ENCODE results near the gene IL18RAP. TPM values are rescaled to one million over a fixed set of nuclear protein-coding genes. Genes with fewer than 3 reads are reported as not detected.

The IL18RAP gene
- total and polyA plus RNA-seq, 2 experiments from 2014 or later = not detected

GRCh38 chr2:102396012-102396411 lies 26.9 kb upstream of the IL18RAP start (continued):
- TF ChIP-seq ZNF462 (CRISPR knock-in tag; IDR thresholded peaks at IDR 0.05) = no peak

- peak; percentile 30 for DNase-seq (ENCODE audit: low spot score)
- TF ChIP-seq NANOG (IDR thresholded peaks at IDR 0.05; ENCODE audit: borderline replicate concordance) (no peak), JUNB (IDR thresholded peaks at IDR 0.05; ENCODE audit: unreplicated experiment) (no peak), ETS1 (IDR thresholded peaks at IDR 0.05) (no peak), REST (IDR thresholded peaks at IDR 0.05; ENCODE audit: unreplicated experiment) (no peak), ZNF462 (CRISPR knock-in tag; IDR thresholded peaks at IDR 0.05) (no peak)
These were observed 25.8 kb upstream of the IL18RAP start for GRCh38 chr2:102397209-102397608.

More at GRCh38 chr2:102397209-102397608, 25.8 kb upstream of the IL18RAP start:
- H3K9me3 Mint-ChIP-seq = no peaks in the 10 kb centered on the region
- Histone ChIP-seq H3K9me2 (ENCODE audit: insufficient read depth) (no peaks in the 10 kb centered on the region), H3K27ac (ENCODE audit: low read depth) (no peak overlapping the region), H4K20me1 (replicated peaks; ENCODE audit: insufficient read depth) (no peaks in the 10 kb centered on the region), H3K36me3 (ENCODE audit: insufficient read depth) (no peaks in the 10 kb centered on the region), H3K79me2 (replicated peaks; ENCODE audit: insufficient read depth) (no peaks in the 10 kb centered on the region), H3K4me3 (no peak overlapping the region), H3K27me3 (ENCODE audit: insufficient read depth) (no peaks in the 10 kb centered on the region), H2AFZ (peak overlapping the region; percentile 54), H3F3A (replicated peaks; ENCODE audit: low read depth) (no peaks in the 10 kb centered on the region), H3K4me1 (ENCODE audit: insufficient read depth) (no peaks in the 10 kb centered on the region), H3K4me2 (no peak overlapping the region)
- ATAC-seq = peak; percentile 78
- H3K4me1 Mint-ChIP-seq = no peaks in the 10 kb centered on the region
- no peaks in the 10 kb centered on the region for H3K36me3 Mint-ChIP-seq (ENCODE audit: low read depth)
- H3K27me3 Mint-ChIP-seq (ENCODE audit: insufficient read depth, low read depth, poor library complexity) = no peaks in the 10 kb centered on the region
- H3K4me3 Mint-ChIP-seq = no peak overlapping the region
- no peak overlapping the region for H3K27ac Mint-ChIP-seq

All from GM23338 (cell line).